Progenitor cell of endocrine pancreas (in vitro differentiated cells): ENCODE measurements around the gene ULK4. TPM values are rescaled to one million over a fixed set of nuclear protein-coding genes. Genes with fewer than 3 reads are reported as not detected.
A peak's percentile ranks its signal among the peaks of the same experiment; 100 is the strongest.

ENCODE experiments used
- DNase-seq: peaks from one replicate; pipeline ENCODE4 v3.0.0; 2021; ENCODE audit warnings: low spot score; ENCODE audit not compliant: unreplicated experiment
- H3K27ac Mint-ChIP-seq: 2 replicates; pipeline ENCODE4 v1.8.0; 2021; ENCODE audit warnings: mild to moderate bottlenecking, moderate library complexity, mixed read lengths
- H3K27me3 Mint-ChIP-seq: 2 replicates; pipeline ENCODE4 v1.8.0; 2021; ENCODE audit warnings: mixed read lengths
- H3K36me3 Mint-ChIP-seq: 2 replicates; pipeline ENCODE4 v1.8.0; 2022; ENCODE audit warnings: mixed read lengths; ENCODE audit not compliant: insufficient read depth
- H3K4me1 Mint-ChIP-seq: 2 replicates; pipeline ENCODE4 v1.8.0; 2021; ENCODE audit warnings: low read depth, mixed read lengths
- H3K4me3 Mint-ChIP-seq: 2 replicates; pipeline ENCODE4 v1.8.0; 2021; ENCODE audit warnings: low read depth, mild to moderate bottlenecking, moderate library complexity, mixed read lengths
- H3K9me3 Mint-ChIP-seq: 2 replicates; pipeline ENCODE4 v1.8.0; 2021; ENCODE audit warnings: low read depth, mixed read lengths
- CTCF ChIP-seq: fragments of 200-600 bp; sonication (generic); IDR thresholded peaks from one replicate; pipeline ENCODE4 v1.5.0; 2021; ENCODE audit warnings: antibody characterized with exemption, mild to moderate bottlenecking; ENCODE audit not compliant: unreplicated experiment
- total RNA-seq: library from RNA; stranded (reverse); gene quantifications from 2 replicates; pipeline ENCODE4 v1.2.1, GENCODE V29; 2021

ULK4 gene
- total RNA-seq, 1 donor from 2014 or later, result 14.2 TPM

DNA sequence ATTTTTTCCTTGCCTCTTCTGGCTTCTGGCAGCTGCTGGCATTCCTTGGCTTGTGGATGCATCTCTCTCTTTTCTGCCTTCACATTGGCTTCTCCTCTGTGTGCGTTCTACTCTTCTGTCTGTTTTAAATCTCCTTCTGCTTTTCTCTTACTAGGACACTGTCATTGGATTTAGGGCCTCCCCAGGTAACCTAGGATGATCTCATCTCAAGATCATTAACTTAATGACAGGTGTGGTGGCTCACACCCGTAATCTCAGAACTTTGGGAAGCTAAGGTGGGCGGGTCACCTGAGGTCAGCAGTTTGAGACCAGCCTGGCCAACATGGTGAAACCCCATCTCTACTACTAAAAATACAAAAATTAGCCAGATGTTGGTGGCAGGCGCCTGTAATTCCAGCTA lies 40.9 kb upstream of the ULK4 start:
- Mint-ChIP-seq H3K4me3 (no peak overlapping the region), H3K27me3 (no peaks in the 10 kb centered on the region)
- no peak for TF ChIP-seq CTCF

GRCh38 chr3:42001777-42002176 lies 39.9 kb upstream of the ULK4 start:
- no peak for DNase-seq
- Mint-ChIP-seq H3K4me1 (no peaks in the 10 kb centered on the region), H3K27ac (no peak overlapping the region), H3K36me3 (no peaks in the 10 kb centered on the region), H3K9me3 (peaks cover 3% of the 10 kb centered on the region), H3K27me3 (no peaks in the 10 kb centered on the region), H3K4me3 (no peak overlapping the region)
- TF ChIP-seq CTCF, result no peak

More for the DNA sequence above, 40.9 kb upstream of the ULK4 start:
- no peak for DNase-seq
- H3K4me1 Mint-ChIP-seq, result no peaks in the 10 kb centered on the region
- no peak overlapping the region for H3K27ac Mint-ChIP-seq
- H3K36me3 Mint-ChIP-seq, result no peaks in the 10 kb centered on the region
- H3K9me3 Mint-ChIP-seq, result peaks cover 3% of the 10 kb centered on the region

DNA sequence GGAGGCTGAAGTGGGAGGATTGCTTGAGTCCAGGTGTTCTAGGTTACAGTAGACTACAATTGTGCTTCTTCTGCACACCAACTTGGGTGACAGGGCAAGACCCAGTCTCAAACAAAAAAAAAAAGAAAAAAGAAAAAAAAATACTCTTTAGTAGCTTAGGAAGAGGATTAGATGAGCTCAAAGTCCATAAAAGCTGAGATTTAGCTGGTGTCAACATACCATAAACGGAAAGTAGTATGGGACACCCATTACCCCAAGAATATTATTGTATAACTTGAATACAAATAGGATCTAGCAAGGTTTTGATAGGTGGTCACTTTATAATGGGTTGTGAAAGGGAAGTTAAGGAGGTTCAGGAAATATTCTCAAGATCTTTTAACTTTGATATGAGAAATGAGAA lies 38.0 kb upstream of the ULK4 start:
- Mint-ChIP-seq H3K36me3 (no peaks in the 10 kb centered on the region), H3K27ac (no peak overlapping the region), H3K4me3 (no peak overlapping the region), H3K4me1 (no peaks in the 10 kb centered on the region), H3K27me3 (no peaks in the 10 kb centered on the region), H3K9me3 (peaks cover 3% of the 10 kb centered on the region)
- no peak for DNase-seq
- no peak for TF ChIP-seq CTCF

GRCh38 chr3:41997702-41998550 lies 36.0 kb upstream of the ULK4 start:
- Mint-ChIP-seq H3K36me3 (no peaks in the 10 kb centered on the region), H3K27ac (no peak overlapping the region), H3K4me3 (no peak overlapping the region), H3K27me3 (no peaks in the 10 kb centered on the region), H3K4me1 (no peaks in the 10 kb centered on the region), H3K9me3 (peaks cover 3% of the 10 kb centered on the region)
- TF ChIP-seq CTCF, result peak; percentile 47
- DNase-seq, result no peak

DNA sequence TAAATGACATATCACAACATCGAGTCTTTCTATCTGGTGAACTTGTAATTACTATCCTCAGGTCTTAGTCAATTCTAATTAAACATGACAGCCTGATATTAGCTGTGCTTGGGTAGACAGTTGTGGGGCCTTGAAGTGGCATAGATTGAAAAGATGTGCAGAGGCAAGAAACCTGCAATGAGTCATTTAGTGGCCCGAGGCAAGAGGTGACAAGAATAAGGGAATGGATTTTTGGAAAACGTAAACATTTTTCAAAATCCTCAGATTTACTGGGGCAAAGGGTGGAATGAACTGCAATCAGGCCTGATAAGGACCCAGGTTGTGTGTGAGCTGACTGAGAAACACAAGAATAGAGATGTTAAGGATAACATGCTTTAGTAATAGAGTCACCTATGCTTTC lies 29.5 kb upstream of the ULK4 start:
- TF ChIP-seq CTCF, result no peak
- no peak overlapping the region for H3K27ac Mint-ChIP-seq
- no peak for DNase-seq
- no peaks in the 10 kb centered on the region for H3K9me3 Mint-ChIP-seq
- H3K4me3 Mint-ChIP-seq, result no peak overlapping the region
- H3K36me3 Mint-ChIP-seq, result no peaks in the 10 kb centered on the region
- H3K27me3 Mint-ChIP-seq, result no peaks in the 10 kb centered on the region
- no peaks in the 10 kb centered on the region for H3K4me1 Mint-ChIP-seq
